HepG2 (cell line): Measurements from ENCODE around the gene DNAJC10. TPM values are rescaled to one million over a fixed set of nuclear protein-coding genes. Genes with fewer than 3 reads are reported as not detected.

Source experiments
- ATAC-seq: fragments of 200-7000 bp; cut with Tn5 transposase; 3 replicates; pipeline ENCODE4 v1.9.1; 2020; ENCODE audit warnings: mild to moderate bottlenecking, moderate library complexity
- BruUV-seq: library from RNA; stranded (reverse); fragments of 400-500 nt; replicated peaks from 2 replicates; lab custom pipeline; 2021; lab: Mats Ljungman, UMichigan
- CTCF ChIA-PET: fragments of 300-600 bp; formaldehyde crosslinking; extraction: SDS; loops from one replicate; lab custom pipeline; 2021; ENCODE audit warnings: low total read pairs, inconsistent platforms, low intra/inter-chr PET ratio; lab: Yijun Ruan, JAX
- POLR2A ChIA-PET: fragments of 350-600 bp; sonication (Branson Sonifier 250); formaldehyde crosslinking; loops from one replicate; lab custom pipeline; 2020; ENCODE audit warnings: antibody characterized with exemption, inconsistent platforms; lab: Yijun Ruan, JAX
- DNase-seq: peaks from one replicate; pipeline ENCODE4 v3.0.0-alpha.2; 2015; ENCODE audit warnings: low spot score
- FAIRE-seq: peaks from 3 replicates; lab custom pipeline; 2011; peaks lifted over from hg19 to GRCh38; lab: Jason Lieb, UNC
- H2AFZ ChIP-seq: one replicate; pipeline ENCODE4 v1.6.1; 2011; ENCODE audit warnings: low read length, inconsistent platforms
- H3K27ac ChIP-seq: fragments of 300-600 bp; 3 replicates; pipeline ENCODE4 v1.8.0; 2011; ENCODE audit warnings: mixed run types, mild to moderate bottlenecking, mixed read lengths, low read length, inconsistent platforms; ENCODE audit not compliant: insufficient read depth; ENCODE audit errors: extremely low read length
- H3K27me3 ChIP-seq, 2 experiments: fragments of 200-600 bp in 1 of 2; 2 replicates in 1 of 2; 3 replicates in 1 of 2; pipeline versions ENCODE4 v1.6.0 to v1.8.0; 2011; ENCODE audit warnings: low read length in 2 of 2, mild to moderate bottlenecking in 2 of 2, moderate library complexity in 2 of 2, inconsistent platforms in 1 of 2; ENCODE audit not compliant: insufficient read depth in 2 of 2, control insufficient read depth in 1 of 2
- H3K36me3 ChIP-seq, 2 experiments: fragments of 200-600 bp in 1 of 2; replicated peaks in 1 of 2; 2 replicates in 1 of 2; 3 replicates in 1 of 2; pipeline versions ENCODE4 v1.5.1 to v1.8.0; 2011; ENCODE audit warnings: low read length in 2 of 2, inconsistent platforms in 1 of 2; ENCODE audit not compliant: insufficient read depth in 2 of 2, control insufficient read depth in 1 of 2
- H3K4me1 ChIP-seq: 2 replicates; pipeline ENCODE4 v1.5.1; 2012; ENCODE audit warnings: low read length, inconsistent platforms; ENCODE audit not compliant: insufficient read depth
- H3K4me2 ChIP-seq: 2 replicates; pipeline ENCODE4 v1.6.0; 2011; ENCODE audit warnings: low read depth, low read length, inconsistent platforms
- H3K4me3 ChIP-seq, 3 experiments: fragments of 200-600 bp in 1 of 3; sonication (generic), shearing (Covaris generic) in 1 of 3; replicated peaks in 1 of 3; 2 replicates each; pipeline ENCODE4 v1.5.1; 2011 to 2016; ENCODE audit warnings: low read length in 3 of 3, inconsistent platforms in 2 of 3, low read depth in 2 of 3, mild to moderate bottlenecking in 2 of 3, control low read depth in 1 of 3, mixed read lengths in 1 of 3; ENCODE audit not compliant: insufficient read depth in 1 of 3
- H3K79me2 ChIP-seq: one replicate; pipeline ENCODE4 v1.6.1; 2011; ENCODE audit warnings: low read length, inconsistent platforms; ENCODE audit not compliant: insufficient read depth
- H3K9ac ChIP-seq: 2 replicates; pipeline ENCODE4 v1.6.0; 2011; ENCODE audit warnings: mild to moderate bottlenecking, low read depth, low read length, inconsistent platforms; ENCODE audit not compliant: insufficient read depth
- H3K9me3 ChIP-seq: 2 replicates; pipeline ENCODE4 v1.5.1; 2012; ENCODE audit warnings: mild to moderate bottlenecking, low read length
- H4K20me1 ChIP-seq: 2 replicates; pipeline ENCODE4 v1.6.0; 2011; ENCODE audit warnings: inconsistent platforms, mild to moderate bottlenecking, low read length, moderate library complexity; ENCODE audit not compliant: insufficient read depth
- CBX1 ChIP-seq: IDR thresholded peaks from one replicate; pipeline ENCODE4 v1.6.1; 2016; ENCODE audit warnings: antibody characterized with exemption, low read depth
- CREB3 ChIP-seq: sonication (generic); formaldehyde crosslinking; IDR thresholded peaks from 2 replicates; pipeline ENCODE4 v1.5.0; 2020; ENCODE audit warnings: missing genetic modification reagents
- FOXP4 ChIP-seq: sonication (generic); formaldehyde crosslinking; IDR thresholded peaks from 2 replicates; pipeline ENCODE4 v1.4.0; 2020; ENCODE audit warnings: missing genetic modification reagents
- GPN1 ChIP-seq: sonication (generic); formaldehyde crosslinking; IDR thresholded peaks from 2 replicates; pipeline ENCODE4 v1.5.1; 2020; ENCODE audit warnings: missing genetic modification reagents, borderline replicate concordance
- HDAC2 ChIP-seq: sonication (generic); formaldehyde crosslinking; IDR thresholded peaks from 2 replicates; pipeline ENCODE4 v1.4.0; 2020; ENCODE audit warnings: missing genetic modification reagents
- HMG20A ChIP-seq: IDR thresholded peaks from 2 replicates; pipeline ENCODE4 v1.6.1; 2016; ENCODE audit warnings: borderline replicate concordance
- IKZF5 ChIP-seq: IDR thresholded peaks from 2 replicates; pipeline ENCODE4 v1.6.1; 2018; ENCODE audit warnings: missing genetic modification reagents, mild to moderate bottlenecking, missing compliant biosample characterization
- KLF6 ChIP-seq: IDR thresholded peaks from 2 replicates; pipeline ENCODE4 v1.8.0; 2016; ENCODE audit warnings: missing biosample characterization, missing genetic modification reagents
- MTF2 ChIP-seq: sonication (generic); formaldehyde crosslinking; IDR thresholded peaks from 2 replicates; pipeline ENCODE4 v1.5.0; 2020; ENCODE audit warnings: missing genetic modification reagents, borderline replicate concordance
- MYC ChIP-seq: sonication (generic); formaldehyde crosslinking; IDR thresholded peaks from 2 replicates; pipeline ENCODE4 v1.9.0; 2021; ENCODE audit warnings: missing genetic modification reagents, borderline replicate concordance
- NFIC ChIP-seq: IDR thresholded peaks from 2 replicates; pipeline ENCODE4 v1.6.1; 2012; ENCODE audit warnings: mild to moderate bottlenecking, low read length, inconsistent platforms
- PREB ChIP-seq: sonication (generic); formaldehyde crosslinking; IDR thresholded peaks from 2 replicates; pipeline ENCODE4 v1.4.0; 2020; ENCODE audit warnings: missing genetic modification reagents
- RCOR2 ChIP-seq: IDR thresholded peaks from 2 replicates; pipeline ENCODE4 v1.6.1; 2016; ENCODE audit warnings: missing biosample characterization, missing genetic modification reagents
- THYN1 ChIP-seq: sonication (generic); formaldehyde crosslinking; IDR thresholded peaks from 2 replicates; pipeline ENCODE4 v1.8.1; 2023; ENCODE audit warnings: low read depth, mild to moderate bottlenecking, moderate library complexity, missing genetic modification reagents, borderline replicate concordance
- XRCC5 ChIP-seq: fragments of 200-400 bp; formaldehyde crosslinking; optimal IDR thresholded peaks from 2 replicates; pipeline ENCODE3; 2017; ENCODE audit warnings: mild to moderate bottlenecking, low read length
- ZNF331 ChIP-seq: sonication (generic); formaldehyde crosslinking; IDR thresholded peaks from 2 replicates; pipeline ENCODE4 v1.4.0; 2020; ENCODE audit warnings: missing genetic modification reagents
- ZNF354B ChIP-seq: sonication (generic); formaldehyde crosslinking; IDR thresholded peaks from 2 replicates; pipeline ENCODE4 v1.8.0; 2022; ENCODE audit warnings: mild to moderate bottlenecking, missing genetic modification reagents
- ZNF570 ChIP-seq: sonication (generic); formaldehyde crosslinking; IDR thresholded peaks from 2 replicates; pipeline ENCODE4 v1.4.0; 2020; ENCODE audit warnings: mild to moderate bottlenecking, missing genetic modification reagents, borderline replicate concordance
- ZNF614 ChIP-seq: IDR thresholded peaks from 2 replicates; pipeline ENCODE4 v1.6.1; 2018; ENCODE audit warnings: missing biosample characterization, missing genetic modification reagents, inconsistent platforms, borderline replicate concordance
- ZNF672 ChIP-seq: sonication (generic); formaldehyde crosslinking; IDR thresholded peaks from 2 replicates; pipeline ENCODE4 v1.8.1; 2022; ENCODE audit warnings: missing genetic modification reagents
- ZNF7 ChIP-seq: IDR thresholded peaks from 2 replicates; pipeline ENCODE4 v1.6.1; 2016; ENCODE audit warnings: missing biosample characterization, missing genetic modification reagents
- ZNF772 ChIP-seq: sonication (generic); formaldehyde crosslinking; IDR thresholded peaks from 2 replicates; pipeline ENCODE4 v1.5.0; 2020; ENCODE audit warnings: mild to moderate bottlenecking, missing genetic modification reagents
- WGBS: methylation state at CpG from one replicate; pipeline ENCODE4 v1.1.6; 2017; ENCODE audit warnings: low lambda C conversion rate; 5-methylcytosine and 5-hydroxymethylcytosine counted together
- in situ Hi-C: cut with HindIII; loops from 2 replicates; pipeline ENCODE4 v1.10.0; 2017; ENCODE audit warnings: low pct_unique_long_range_greater_than_20kb; ENCODE audit not compliant: extremely low pct_ligation_motif_present
- intact Hi-C: fragments of 100-400 bp; cut with micrococcal nuclease; formaldehyde crosslinking; loops from one replicate; pipeline ENCODE4 v1.10.0; 2022; ENCODE audit not compliant: unreplicated experiment
- polyA plus RNA-seq, 8 experiments: library from polyadenylated mRNA; depleted of rRNA in 3 of 8; stranded (reverse) in 7 of 8; unstranded in 1 of 8; fragments of >200 nt; fragmentation: Illumina TruSeq in 4 of 8; extraction: Trizol in 4 of 8; gene quantifications; 2 replicates each; pipeline versions ENCODE4 v1.2.1 to v1.2.3, GENCODE V29; 2011 to 2016; ENCODE audit warnings: low read depth in 4 of 8, missing spikeins in 1 of 8, mixed read lengths in 1 of 8; ENCODE audit not compliant: insufficient read depth in 1 of 8
- total RNA-seq, 5 experiments: library from RNA; depleted of rRNA; stranded (reverse); fragments of >200 nt; fragmentation: Illumina TruSeq; extraction: Trizol; gene quantifications; 2 replicates each; pipeline ENCODE4 v1.2.3, GENCODE V29; 2016; ENCODE audit warnings: low read depth in 1 of 5

Gene DNAJC10
- total and polyA plus RNA-seq, 2 of the 13 experiments (the other 11 are each of a cell fraction or from before 2014, with no cell fraction given): 44.1 to 178 TPM

- H4K20me1 ChIP-seq: no peaks in the 10 kb centered on the region
- no peak overlapping the region; a peak in 1 of 6 replicates for H3K4me3 ChIP-seq
- H3K4me1 ChIP-seq: peaks cover 16% of the 10 kb centered on the region
- ChIA-PET CTCF (no interaction called here), POLR2A (interaction anchor here (1.3 kb wide), 1 partner anchor 48 kb away, joined by 4 read pairs; no protein-coding TSS in a partner anchor)
- DNase-seq (peak; percentile 67), FAIRE-seq (peak; percentile 66), ATAC-seq (peak; percentile 85)
- in situ Hi-C loops: no loop called here
- BruUV-seq: no TSS peak
- 29% methylated on average over 6 of the region's 6 CpGs for WGBS
- peak overlapping the region; percentile 59 for H3K4me2 ChIP-seq
- no peak overlapping the region for H3K27ac ChIP-seq
- intact Hi-C loops: no loop called here
- no peaks in the 10 kb centered on the region; a peak in 1 of 5 replicates for H3K27me3 ChIP-seq
- H3K36me3 ChIP-seq: no peaks in the 10 kb centered on the region
- no peaks in the 10 kb centered on the region for H3K79me2 ChIP-seq
- no peaks in the 10 kb centered on the region for H3K9me3 ChIP-seq
- no peak overlapping the region for H3K9ac ChIP-seq
- no peak overlapping the region for H2AFZ ChIP-seq
- TF ChIP-seq ZNF331 (CRISPR knock-in tag) (peak; percentile 84), NFIC (no peak; the same call in 1 of the 2 replicates), ZNF570 (no peak), RCOR2 (CRISPR knock-in tag) (0 out of 2 replicates have a peak, but pooled peaks have one; percentile 62), ZNF7 (CRISPR knock-in tag) (no peak), ZNF354B (CRISPR knock-in tag) (no peak), FOXP4 (0 out of 2 replicates have a peak, but pooled peaks have one; percentile 44), ZNF672 (no peak), HDAC2 (CRISPR knock-in tag) (peak; percentile 63; the same call in 1 of the 2 replicates), ZNF772 (CRISPR knock-in tag) (0 out of 2 replicates have a peak, but pooled peaks have one; percentile 70), IKZF5 (CRISPR knock-in tag) (peak; percentile 51; the same call in 1 of the 2 replicates), GPN1 (CRISPR knock-in tag) (no peak), MTF2 (CRISPR knock-in tag) (no peak), THYN1 (CRISPR knock-in tag) (no peak), CREB3 (CRISPR knock-in tag) (no peak), ZNF614 (CRISPR knock-in tag) (0 out of 2 replicates have a peak, but pooled peaks have one; percentile 21), MYC (CRISPR knock-in tag) (peak; percentile 68; the same call in 1 of the 2 replicates), HMG20A (CRISPR knock-in tag) (peak; percentile 66), CBX1 (peak; percentile 30), KLF6 (CRISPR knock-in tag) (0 out of 2 replicates have a peak, but pooled peaks have one; percentile 41), XRCC5 (peak; percentile 61), PREB (no peak)
Measured at GRCh38 chr2:182668671-182669070, 47.4 kb upstream of the DNAJC10 start.
